GM12878 (cell line): ENCODE results near the gene PTPRF. TPM values are rescaled to one million over a fixed set of nuclear protein-coding genes. Genes with fewer than 3 reads are reported as not detected.

Experiments used
- ATAC-seq: fragments of 200-7000 bp; cut with Tn5 transposase; 3 replicates; pipeline ENCODE4 v1.9.1; 2020; ENCODE audit warnings: mild to moderate bottlenecking, moderate library complexity
- BruUV-seq: library from RNA; stranded (reverse); fragments of 400-500 nt; replicated peaks from 2 replicates; lab custom pipeline; 2021; lab: Mats Ljungman, UMichigan
- CTCF ChIA-PET: fragments of 300-600 bp; sonication (Branson Sonifier 250); formaldehyde crosslinking; extraction: SDS; loops from one replicate; lab custom pipeline; 2021; ENCODE audit warnings: inconsistent platforms; lab: Yijun Ruan, JAX
- POLR2A ChIA-PET: fragments of 350-600 bp; formaldehyde crosslinking; extraction: SDS; loops from one replicate; lab custom pipeline; 2021; ENCODE audit warnings: inconsistent platforms; lab: Charles Lee
- RAD21 ChIA-PET: fragments of 300-600 bp; sonication (Branson Sonifier 250); formaldehyde crosslinking; loops from one replicate; lab custom pipeline; 2023; ENCODE audit warnings: antibody characterized with exemption; ENCODE audit not compliant: unreplicated experiment; lab: Charles Lee
- SMC1A ChIA-PET: fragments of 300-600 bp; sonication (Branson Sonifier 250); formaldehyde crosslinking; loops from one replicate; lab custom pipeline; 2023; ENCODE audit not compliant: unreplicated experiment, uncharacterized antibody; lab: Charles Lee
- DNase-seq: peaks from one replicate; pipeline ENCODE4 v3.0.0-alpha.2; 2011; ENCODE audit warnings: low read depth, low spot score
- FAIRE-seq: peaks from 3 replicates; lab custom pipeline; 2011; peaks lifted over from hg19 to GRCh38; lab: Jason Lieb, UNC
- H2AFZ ChIP-seq: 2 replicates; pipeline ENCODE4 v1.6.0; 2011; ENCODE audit warnings: low read depth, low read length, control low read depth; ENCODE audit not compliant: control insufficient read depth
- H3K27ac ChIP-seq: 2 replicates; pipeline ENCODE4 v1.5.1; 2011; ENCODE audit warnings: control low read depth; ENCODE audit not compliant: control insufficient read depth, insufficient read depth
- H3K27me3 ChIP-seq, 2 experiments: replicated peaks in 1 of 2; 2 replicates each; pipeline versions ENCODE4 v1.6.0 to v1.6.1; 2011; ENCODE audit warnings: low read length in 1 of 2; ENCODE audit not compliant: control insufficient read depth in 2 of 2, insufficient read depth in 2 of 2
- H3K36me3 ChIP-seq, 2 experiments: 2 replicates each; pipeline ENCODE4 v1.5.1; 2011; ENCODE audit warnings: low read length in 1 of 2; ENCODE audit not compliant: control insufficient read depth in 2 of 2, insufficient read depth in 2 of 2
- H3K4me1 ChIP-seq: 2 replicates; pipeline ENCODE4 v1.6.1; 2011; ENCODE audit warnings: mild to moderate bottlenecking, low read length, moderate library complexity, mixed read lengths; ENCODE audit not compliant: control insufficient read depth, insufficient read depth
- H3K4me2 ChIP-seq: 2 replicates; pipeline ENCODE4 v1.6.0; 2011; ENCODE audit warnings: control low read depth; ENCODE audit not compliant: control insufficient read depth, insufficient read depth
- H3K4me3 ChIP-seq: fragments of 200-600 bp; sonication (generic); 2 replicates; pipeline ENCODE4 v1.5.1; 2016
- H3K79me2 ChIP-seq: 2 replicates; pipeline ENCODE4 v1.6.0; 2011; ENCODE audit warnings: low read length; ENCODE audit not compliant: control insufficient read depth, insufficient read depth
- H3K9ac ChIP-seq: 2 replicates; pipeline ENCODE4 v1.8.0; 2011; ENCODE audit warnings: low read length, control low read depth, mixed read lengths; ENCODE audit not compliant: control insufficient read depth, insufficient read depth
- H3K9me3 ChIP-seq: replicated peaks from 3 replicates; pipeline ENCODE4 v1.5.1; 2011; ENCODE audit warnings: mild to moderate bottlenecking, low read length; ENCODE audit not compliant: control insufficient read depth, insufficient read depth
- H4K20me1 ChIP-seq: 2 replicates; pipeline ENCODE4 v1.6.0; 2011; ENCODE audit not compliant: control insufficient read depth, insufficient read depth
- ASH2L ChIP-seq: fragments of 300-600, 200-600 bp; sonication (generic); IDR thresholded peaks from 2 replicates; pipeline ENCODE4 v1.6.1; 2017; ENCODE audit warnings: low read depth, mild to moderate bottlenecking, borderline replicate concordance
- HDAC2 ChIP-seq: fragments of 200-600 bp; sonication (generic); IDR thresholded peaks from 2 replicates; pipeline ENCODE4 v1.6.1; 2017
- MEF2B ChIP-seq: fragments of 450-650 bp; IDR thresholded peaks from 2 replicates; pipeline ENCODE4 v1.6.1; 2018; ENCODE audit warnings: mild to moderate bottlenecking, moderate library complexity; ENCODE audit not compliant: partially characterized antibody, poor library complexity, severe bottlenecking
- PAX5 ChIP-seq: IDR thresholded peaks from 2 replicates; pipeline ENCODE4 v1.6.1; 2011; ENCODE audit warnings: low read depth, low read length, borderline replicate concordance
- PKNOX1 ChIP-seq: fragments of 450-650 bp; IDR thresholded peaks from 2 replicates; pipeline ENCODE4 v1.6.1; 2016; ENCODE audit warnings: mild to moderate bottlenecking
- RAD21 ChIP-seq: IDR thresholded peaks from 2 replicates; pipeline ENCODE4 v1.6.1; 2011; ENCODE audit warnings: mild to moderate bottlenecking, low read depth, low read length, moderate library complexity; ENCODE audit not compliant: insufficient read depth
- RAD51 ChIP-seq: fragments of 450-650 bp; IDR thresholded peaks from 2 replicates; pipeline ENCODE4 v1.6.1; 2016; ENCODE audit warnings: moderate library complexity, mild to moderate bottlenecking, inconsistent platforms
- RUNX3 ChIP-seq: IDR thresholded peaks from 2 replicates; pipeline ENCODE4 v1.6.1; 2012; ENCODE audit warnings: low read length, inconsistent platforms
- SIN3A ChIP-seq: IDR thresholded peaks from 2 replicates; pipeline ENCODE4 v1.6.1; 2012; ENCODE audit warnings: low read depth, low read length, improper control_type of control experiment
- SMARCA5 ChIP-seq: fragments of 450-650 bp; IDR thresholded peaks from 2 replicates; pipeline ENCODE4 v1.6.1; 2017; ENCODE audit warnings: mild to moderate bottlenecking
- SMC3 ChIP-seq: IDR thresholded peaks from 2 replicates; pipeline ENCODE4 v1.6.1; 2011; ENCODE audit warnings: low read length, improper control_type of control experiment, borderline replicate concordance
- SREBF2 ChIP-seq: IDR thresholded peaks from 2 replicates; pipeline ENCODE4 v1.6.1; 2012; ENCODE audit warnings: mild to moderate bottlenecking, low read length
- SUZ12 ChIP-seq: fragments of 200-600 bp; sonication (generic); IDR thresholded peaks from one replicate; pipeline ENCODE4 v1.6.1; 2018; ENCODE audit warnings: antibody characterized with exemption, mild to moderate bottlenecking; ENCODE audit not compliant: unreplicated experiment
- YY1 ChIP-seq: IDR thresholded peaks from 2 replicates; pipeline ENCODE4 v1.6.1; 2011; ENCODE audit warnings: low read depth, mild to moderate bottlenecking, low read length
- ZNF384 ChIP-seq: IDR thresholded peaks from 2 replicates; pipeline ENCODE4 v1.6.1; 2012; ENCODE audit warnings: low read depth, mild to moderate bottlenecking, low read length, improper control_type of control experiment, borderline replicate concordance
- WGBS: methylation state at CpG from one replicate; pipeline ENCODE4 v1.1.6; 2016; ENCODE audit warnings: low lambda C conversion rate; ENCODE audit not compliant: insufficient replicate concordance, insufficient coverage; ENCODE audit errors: missing lambda C conversion rate; 5-methylcytosine and 5-hydroxymethylcytosine counted together
- in situ Hi-C: fragments of 300-500 bp; cut with MboI; formaldehyde crosslinking; loops from 9 replicates; pipeline ENCODE4 v1.14.3; 2018; ENCODE audit warnings: mixed read lengths
- intact Hi-C: fragments of 100-400 bp; cut with micrococcal nuclease; formaldehyde crosslinking; loops from one replicate; pipeline ENCODE4 v1.14.2; 2022; ENCODE audit not compliant: unreplicated experiment
- polyA plus RNA-seq, 11 experiments: library from polyadenylated mRNA; depleted of rRNA in 4 of 11; unstranded in 6 of 11; stranded (reverse) in 5 of 11; fragments of >200 nt; fragmentation: Nextera tagmentation in 4 of 11; fragmentation: Illumina TruSeq in 1 of 11; extraction: Ambion mirVana in 4 of 11; extraction: Trizol in 1 of 11; gene quantifications; 1 replicate in 1 of 11; 2 replicates in 10 of 11; pipeline versions ENCODE4 v1.2.1 to v1.2.3, GENCODE V29; 2011 to 2016; ENCODE audit warnings: inconsistent platforms in 2 of 11, missing spikeins in 2 of 11, low read depth in 1 of 11
- total RNA-seq, 4 experiments: library from RNA; depleted of rRNA in 3 of 4; stranded (reverse); fragments of >200 nt in 3 of 4; fragmentation: Illumina TruSeq in 1 of 4; extraction: Trizol in 1 of 4; gene quantifications; 2 replicates each; pipeline versions ENCODE4 v1.2.1 to v1.2.3, GENCODE V29; 2013 to 2021
- TF ChIP-seq, protein P1 (sequence below): IDR thresholded peaks from 2 replicates; pipeline ENCODE4 v1.6.1; 2012; ENCODE audit warnings: low read depth, low read length, improper control_type of control experiment
- TF ChIP-seq, protein P2 (sequence below), 3 experiments: IDR thresholded peaks in 2 of 3; conservative IDR thresholded peaks in 1 of 3; 2 replicates each; pipeline ENCODE4 v1.5.1; 2011; ENCODE audit warnings: low read depth in 3 of 3, low read length in 3 of 3, mild to moderate bottlenecking in 3 of 3, control low read depth in 2 of 3, moderate library complexity in 2 of 3, inconsistent platforms in 1 of 3, mixed read lengths in 1 of 3; ENCODE audit not compliant: control insufficient read depth in 2 of 3, insufficient read depth in 1 of 3; ENCODE audit errors: extremely low read depth in 1 of 3
- TF ChIP-seq, protein P3 (sequence below): IDR thresholded peaks from 2 replicates; pipeline ENCODE4 v1.6.1; 2011; ENCODE audit warnings: borderline replicate concordance, low read depth, mild to moderate bottlenecking, moderate library complexity, mixed read lengths, low read length; ENCODE audit not compliant: insufficient read depth; ENCODE audit errors: extremely low read length

Gene PTPRF
- total and polyA plus RNA-seq, 10 of the 15 experiments (the other 5 are each of a cell fraction or from before 2014, with no cell fraction given) = 0.04 to 2.6 (median 0.32) TPM

- no peak overlapping the region for H3K4me3 ChIP-seq
- TF ChIP-seq SMC3 (peak; percentile 98), ASH2L (no peak), RAD51 (peak; percentile 65; the same call in 1 of the 2 replicates), SUZ12 (no peak), YY1 (peak; percentile 54; the same call in 1 of the 2 replicates), HDAC2 (no peak), SREBF2 (0 out of 2 replicates have a peak, but pooled peaks have one; percentile 11), SMARCA5 (peak; percentile 83), RAD21 (peak; percentile 92), PKNOX1 (no peak), SIN3A (0 out of 2 replicates have a peak, but pooled peaks have one; percentile 11), RUNX3 (0 out of 2 replicates have a peak, but pooled peaks have one; percentile 25), PAX5 (peak; percentile 55; the same call in 1 of the 2 replicates), MEF2B (no peak), ZNF384 (no peak)
- TF ChIP-seq, protein P1, sequence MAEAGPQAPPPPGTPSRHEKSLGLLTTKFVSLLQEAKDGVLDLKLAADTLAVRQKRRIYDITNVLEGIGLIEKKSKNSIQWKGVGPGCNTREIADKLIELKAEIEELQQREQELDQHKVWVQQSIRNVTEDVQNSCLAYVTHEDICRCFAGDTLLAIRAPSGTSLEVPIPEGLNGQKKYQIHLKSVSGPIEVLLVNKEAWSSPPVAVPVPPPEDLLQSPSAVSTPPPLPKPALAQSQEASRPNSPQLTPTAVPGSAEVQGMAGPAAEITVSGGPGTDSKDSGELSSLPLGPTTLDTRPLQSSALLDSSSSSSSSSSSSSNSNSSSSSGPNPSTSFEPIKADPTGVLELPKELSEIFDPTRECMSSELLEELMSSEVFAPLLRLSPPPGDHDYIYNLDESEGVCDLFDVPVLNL = no peak
- TF ChIP-seq, protein P2, sequence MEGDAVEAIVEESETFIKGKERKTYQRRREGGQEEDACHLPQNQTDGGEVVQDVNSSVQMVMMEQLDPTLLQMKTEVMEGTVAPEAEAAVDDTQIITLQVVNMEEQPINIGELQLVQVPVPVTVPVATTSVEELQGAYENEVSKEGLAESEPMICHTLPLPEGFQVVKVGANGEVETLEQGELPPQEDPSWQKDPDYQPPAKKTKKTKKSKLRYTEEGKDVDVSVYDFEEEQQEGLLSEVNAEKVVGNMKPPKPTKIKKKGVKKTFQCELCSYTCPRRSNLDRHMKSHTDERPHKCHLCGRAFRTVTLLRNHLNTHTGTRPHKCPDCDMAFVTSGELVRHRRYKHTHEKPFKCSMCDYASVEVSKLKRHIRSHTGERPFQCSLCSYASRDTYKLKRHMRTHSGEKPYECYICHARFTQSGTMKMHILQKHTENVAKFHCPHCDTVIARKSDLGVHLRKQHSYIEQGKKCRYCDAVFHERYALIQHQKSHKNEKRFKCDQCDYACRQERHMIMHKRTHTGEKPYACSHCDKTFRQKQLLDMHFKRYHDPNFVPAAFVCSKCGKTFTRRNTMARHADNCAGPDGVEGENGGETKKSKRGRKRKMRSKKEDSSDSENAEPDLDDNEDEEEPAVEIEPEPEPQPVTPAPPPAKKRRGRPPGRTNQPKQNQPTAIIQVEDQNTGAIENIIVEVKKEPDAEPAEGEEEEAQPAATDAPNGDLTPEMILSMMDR (IDR thresholded peaks at IDR 0.05 in 2 of 3, conservative IDR thresholded peaks at IDR 0.05 in 1 of 3; ENCODE audit: control insufficient read depth in 2 of 3, extremely low read depth in 1 of 3, insufficient read depth in 1 of 3, low read depth in 3 of 3, low read length in 3 of 3) = peak; percentile 91 to 95 (median 95); a peak in 5 of 6 replicates
- TF ChIP-seq, protein P3, sequence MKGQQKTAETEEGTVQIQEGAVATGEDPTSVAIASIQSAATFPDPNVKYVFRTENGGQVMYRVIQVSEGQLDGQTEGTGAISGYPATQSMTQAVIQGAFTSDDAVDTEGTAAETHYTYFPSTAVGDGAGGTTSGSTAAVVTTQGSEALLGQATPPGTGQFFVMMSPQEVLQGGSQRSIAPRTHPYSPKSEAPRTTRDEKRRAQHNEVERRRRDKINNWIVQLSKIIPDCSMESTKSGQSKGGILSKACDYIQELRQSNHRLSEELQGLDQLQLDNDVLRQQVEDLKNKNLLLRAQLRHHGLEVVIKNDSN = no peak
- TF ChIP-seq, all 136 proteins: peak for 10
- Histone ChIP-seq H3K4me2 (no peak overlapping the region), H3K9me3 (no peaks in the 10 kb centered on the region), H3K9ac (no peak overlapping the region), H3K4me1 (no peaks in the 10 kb centered on the region), H3K27ac (no peak overlapping the region), H4K20me1 (no peaks in the 10 kb centered on the region), H3K79me2 (no peaks in the 10 kb centered on the region), H3K36me3 (no peaks in the 10 kb centered on the region), H3K27me3 (peaks cover 7 to 11% of the 10 kb centered on the region in 2 experiments), H2AFZ (no peak overlapping the region)
- BruUV-seq = no TSS peak
- ATAC-seq (peak; percentile 91), DNase-seq (peak; percentile 30), FAIRE-seq (peak; percentile 99)
- WGBS = 25% methylated on average over 9 of the region's 11 CpGs
- ChIA-PET RAD21 (interaction anchor here (0.6 to 2.4 kb wide), 10 partner anchors 120 to 416 kb away, joined by 3 to 17 read pairs (median 4); partner anchors contain the start of genes ARTN and KDM4A), CTCF (interaction anchor here (0.7 to 4.1 kb wide), 16 partner anchors 9 to 519 kb away, joined by 3 to 47 read pairs (median 4); no protein-coding TSS in a partner anchor), POLR2A (interaction anchor here (0.5 kb wide), 1 partner anchor 186 kb away, joined by 3 read pairs; no protein-coding TSS in a partner anchor), SMC1A (interaction anchor here (1.0 to 2.3 kb wide), 9 partner anchors 9 to 508 kb away, joined by 3 to 15 read pairs (median 4); partner anchors contain the start of genes ARTN and KDM4A)
- intact Hi-C loops = loop anchor here (1.0 to 5.0 kb wide), 6 partner anchors 178 to 516 kb away; partner anchors contain the start of gene ST3GAL3
- in situ Hi-C loops = loop anchor here (5.0 kb wide), 2 partner anchors 408 to 513 kb away; no protein-coding TSS in a partner anchor
Observed at GRCh38 chr1:43529206-43529731, 1.4 kb upstream of the PTPRF start.
